ENCODE data around the gene FOXRED1.
"Not testable (repeated sequence)": the region's sequence is repeated elsewhere in the genome, so short reads cannot be mapped to it uniquely, and the experiment has no call there.

FOXRED1 gene

GRCh38 chr11:126268708-126269579 lies at the start of gene FOXRED1, which contains the start of gene SRPRA:
Gene FOXRED1 (plus strand): TSS chr11:126269154. CDS start chr11:126269207, 53 bp downstream.
Gene SRPRA (minus strand): TSS chr11:126268895. CDS start chr11:126268804, 91 bp downstream.
- DNase-seq (ENCODE audit: low spot score), result peak; percentile 100

- no peak for DNase-seq (ENCODE audit: low spot score)
Observed at GRCh38 chr11:126219547-126219946, 49.4 kb upstream of the FOXRED1 start.

DNA sequence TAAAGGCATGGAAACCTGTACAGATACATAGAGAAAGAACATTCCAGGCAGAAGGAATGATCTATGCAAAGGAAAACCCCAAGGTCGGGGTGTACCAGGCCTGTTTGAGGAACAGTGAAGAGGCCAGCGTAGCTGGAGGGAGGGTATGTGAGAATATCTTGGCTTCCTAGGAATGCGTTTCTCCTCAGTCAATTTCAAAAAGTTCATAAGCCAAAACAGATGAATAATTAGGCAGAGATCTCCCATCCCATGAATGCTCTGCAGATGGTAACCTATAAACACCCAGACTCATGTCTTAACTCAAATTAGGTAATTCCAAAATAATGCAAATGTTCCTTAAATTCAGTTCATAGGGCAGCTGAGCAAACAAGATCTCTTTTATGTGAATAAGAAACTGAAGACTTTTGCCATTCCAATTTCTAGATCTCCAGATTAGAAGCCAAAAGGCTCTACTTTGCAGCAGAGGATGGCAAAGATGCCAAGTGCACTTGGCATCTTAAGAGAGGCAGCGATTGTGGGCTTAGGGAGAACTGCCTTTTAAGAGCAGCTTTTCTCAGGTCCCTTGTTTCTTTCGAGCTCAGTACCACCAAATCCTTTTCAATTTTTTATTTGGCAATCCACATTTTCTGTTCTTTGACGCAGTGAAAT lies 44.2 kb upstream of the FOXRED1 start:
- no peak for DNase-seq (ENCODE audit: low spot score)

DNA sequence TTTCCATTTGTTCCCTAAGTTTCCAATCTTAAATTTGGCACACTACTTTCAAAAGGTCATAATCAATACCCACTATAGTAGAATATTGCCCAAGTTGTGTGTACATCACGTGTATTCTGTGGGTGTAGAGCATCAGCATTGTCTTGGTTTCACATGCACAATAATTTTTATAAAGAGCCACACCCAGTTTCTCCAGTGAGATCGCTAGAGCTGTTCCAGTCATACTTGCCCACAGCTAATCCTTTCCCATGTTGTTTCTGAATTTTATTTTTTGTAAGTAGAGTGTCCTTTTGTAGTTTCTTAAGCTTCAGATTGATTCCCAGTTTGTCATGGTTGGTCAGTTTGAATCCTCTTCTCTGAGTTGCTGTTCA lies 43.7 kb upstream of the FOXRED1 start:
- no peak for DNase-seq (ENCODE audit: low spot score)

DNA sequence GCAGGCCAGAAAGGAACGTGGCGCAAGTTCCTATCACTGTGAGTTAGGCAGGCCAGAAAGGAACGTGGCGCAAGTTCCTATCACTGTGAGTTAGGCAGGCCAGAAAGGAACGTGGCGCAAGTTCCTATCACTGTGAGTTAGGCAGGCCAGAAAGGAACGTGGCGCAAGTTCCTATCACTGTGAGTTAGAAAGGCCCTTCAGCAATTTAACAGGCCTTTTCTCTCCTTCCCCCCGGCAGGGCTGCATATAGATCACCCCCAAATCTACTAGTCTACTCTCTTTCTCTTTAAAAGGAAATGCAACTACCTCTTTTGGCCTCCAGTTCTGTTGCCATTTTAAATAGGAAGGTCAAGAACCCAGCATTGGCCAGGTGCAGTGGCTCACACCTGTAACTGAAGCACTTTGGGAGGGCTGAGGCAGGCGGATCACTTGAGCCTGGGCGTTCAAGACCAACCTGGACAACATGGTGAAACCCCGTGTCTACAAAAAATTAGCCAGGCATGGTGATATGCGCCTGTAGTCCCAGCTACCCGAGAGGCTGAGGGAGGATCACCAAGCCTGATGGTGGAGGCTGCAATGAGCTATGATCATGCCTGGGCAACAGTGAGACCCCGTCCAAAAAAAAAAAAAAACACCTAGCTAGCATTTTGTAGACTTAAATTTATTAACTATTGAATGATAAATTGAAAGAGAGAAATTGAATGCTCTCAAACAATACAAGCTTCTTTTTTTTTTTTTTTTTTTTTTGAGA lies 42.4 kb upstream of the FOXRED1 start:
- DNase-seq (ENCODE audit: low spot score), result no peak

DNA sequence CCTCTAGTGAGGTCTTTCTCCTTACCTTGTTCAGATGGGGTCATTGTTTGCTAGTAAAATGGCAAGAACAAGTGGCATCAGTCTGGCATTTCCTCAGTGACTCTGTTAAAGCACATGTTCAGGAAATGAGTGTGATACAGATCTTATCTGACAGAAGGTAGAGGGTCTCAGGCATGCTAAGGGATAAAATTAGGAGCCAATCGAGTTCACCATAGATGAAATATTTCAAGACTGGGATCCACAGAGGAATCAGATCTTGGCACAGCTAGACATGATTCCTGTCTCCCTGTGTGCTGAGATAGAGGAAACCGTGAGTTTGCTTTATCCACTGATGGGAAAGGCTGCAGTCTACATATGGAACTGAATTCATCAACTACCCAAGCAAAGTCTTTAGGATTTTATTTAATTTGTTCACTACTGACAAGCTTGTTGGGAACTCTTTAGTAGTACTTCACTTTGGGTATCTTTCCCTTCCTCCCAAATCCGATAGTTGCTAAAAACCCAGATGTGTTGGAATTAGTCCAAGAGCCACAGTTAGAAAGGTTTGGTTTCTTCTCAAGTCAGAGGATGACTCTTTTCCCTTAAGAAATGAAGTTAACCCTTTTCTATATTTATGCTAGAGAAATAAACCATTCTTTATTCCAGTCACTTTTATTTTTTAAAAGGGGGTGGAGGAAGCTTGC lies 39.0 kb upstream of the FOXRED1 start:
- no peak for DNase-seq (ENCODE audit: low spot score)

DNA sequence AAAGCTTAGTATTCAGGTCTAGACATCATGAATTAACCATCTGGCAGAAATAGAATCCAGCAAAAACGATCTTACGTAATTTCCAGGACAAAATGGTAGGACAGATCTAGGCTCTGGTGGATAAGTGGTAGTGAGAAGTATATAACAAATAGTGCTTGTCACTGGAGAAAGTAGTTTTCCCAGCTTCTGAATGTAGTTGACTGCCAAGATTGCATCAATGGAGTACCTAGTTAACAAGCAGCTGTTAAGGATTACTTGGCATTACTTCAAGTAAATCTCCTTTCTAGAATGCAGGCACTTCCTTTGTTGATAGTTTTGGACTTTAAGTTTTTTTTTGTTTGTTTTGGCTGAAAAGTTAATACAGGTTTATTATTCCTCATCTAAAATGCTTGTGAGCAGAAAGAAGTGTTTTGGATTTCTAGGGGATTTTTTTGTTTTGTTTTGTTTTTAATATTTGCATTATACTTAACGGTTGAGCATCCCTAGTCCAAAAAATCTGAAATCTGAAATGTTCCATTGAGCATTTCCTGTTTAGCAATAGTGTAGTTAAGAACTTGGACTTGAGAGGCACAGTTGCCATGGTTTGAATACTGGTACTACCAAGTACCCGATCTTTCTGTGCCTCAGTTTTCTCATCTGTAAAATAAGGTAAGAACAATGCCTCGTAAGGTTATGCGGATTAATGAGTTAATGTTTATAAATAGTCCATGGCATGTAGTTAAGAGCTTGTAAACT lies 37.1 kb upstream of the FOXRED1 start:
- DNase-seq (ENCODE audit: low spot score), result peak; percentile 26

- DNase-seq (ENCODE audit: low spot score), result no peak
Observed at GRCh38 chr11:126232683-126233082, 36.3 kb upstream of the FOXRED1 start.

GRCh38 chr11:126233391-126233790 lies 35.6 kb upstream of the FOXRED1 start:
- DNase-seq (ENCODE audit: low spot score), result no peak

- DNase-seq (ENCODE audit: low spot score), result no peak
Observed at GRCh38 chr11:126246636-126247035, 22.3 kb upstream of the FOXRED1 start.

GRCh38 chr11:126253265-126253664 lies 15.7 kb upstream of the FOXRED1 start:
- no peak for DNase-seq (ENCODE audit: low spot score)

DNA sequence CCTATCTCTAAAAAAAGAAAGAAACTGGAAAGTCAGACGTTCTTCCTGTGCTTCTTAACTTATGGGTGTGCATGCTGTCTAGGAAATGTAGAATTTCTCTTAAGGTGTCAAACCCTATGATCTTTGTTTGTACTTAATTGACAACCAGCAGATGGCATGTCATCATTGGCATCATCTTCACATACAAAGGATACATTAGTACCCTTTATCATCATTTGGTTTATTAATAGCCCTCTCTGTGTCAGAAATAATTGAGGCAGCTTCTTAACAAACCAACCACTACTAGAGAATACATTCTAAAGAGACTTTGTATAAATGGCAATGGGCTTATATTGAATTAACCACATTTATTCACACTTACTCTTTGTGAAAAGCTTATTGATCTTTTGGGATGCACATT lies 14.1 kb upstream of the FOXRED1 start:
- no peak for DNase-seq (ENCODE audit: low spot score)

GRCh38 chr11:126255507-126255906 lies 13.4 kb upstream of the FOXRED1 start:
- DNase-seq (ENCODE audit: low spot score), result not testable (repeated sequence)

- DNase-seq (ENCODE audit: low spot score), result no peak
Observed at GRCh38 chr11:126256216-126256615, 12.7 kb upstream of the FOXRED1 start.

- no peak for DNase-seq (ENCODE audit: low spot score)
Observed at GRCh38 chr11:126257144-126257543, 11.8 kb upstream of the FOXRED1 start.

- no peak for DNase-seq (ENCODE audit: low spot score)
Observed at GRCh38 chr11:126257764-126258163, 11.2 kb upstream of the FOXRED1 start.

- no peak for DNase-seq (ENCODE audit: low spot score)
Observed at GRCh38 chr11:126262216-126262615, 6.7 kb upstream of the FOXRED1 start.

DNA sequence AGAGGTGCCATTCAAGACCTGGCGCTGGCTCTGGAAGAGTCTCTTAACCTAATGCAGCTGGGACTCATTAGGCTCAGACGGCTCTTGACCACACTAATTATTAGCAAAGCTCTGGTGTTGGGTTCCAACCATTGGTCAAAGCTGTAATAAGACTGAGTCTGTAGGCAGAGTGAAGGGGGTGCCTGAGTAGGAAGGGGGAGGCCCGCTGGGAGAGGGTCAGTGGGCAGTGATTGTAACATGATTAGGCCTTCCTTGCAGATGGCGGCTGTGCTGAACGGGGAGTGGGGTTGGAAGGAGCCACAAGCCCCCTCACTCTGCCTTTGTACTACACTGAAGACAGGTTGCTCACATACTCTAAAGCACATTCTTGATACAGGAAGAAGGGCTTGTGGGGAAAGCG lies 5.5 kb upstream of the FOXRED1 start:
- no peak for DNase-seq (ENCODE audit: low spot score)

GRCh38 chr11:126265811-126266210 lies 3.1 kb upstream of the FOXRED1 start:
- no peak for DNase-seq (ENCODE audit: low spot score)

DNA sequence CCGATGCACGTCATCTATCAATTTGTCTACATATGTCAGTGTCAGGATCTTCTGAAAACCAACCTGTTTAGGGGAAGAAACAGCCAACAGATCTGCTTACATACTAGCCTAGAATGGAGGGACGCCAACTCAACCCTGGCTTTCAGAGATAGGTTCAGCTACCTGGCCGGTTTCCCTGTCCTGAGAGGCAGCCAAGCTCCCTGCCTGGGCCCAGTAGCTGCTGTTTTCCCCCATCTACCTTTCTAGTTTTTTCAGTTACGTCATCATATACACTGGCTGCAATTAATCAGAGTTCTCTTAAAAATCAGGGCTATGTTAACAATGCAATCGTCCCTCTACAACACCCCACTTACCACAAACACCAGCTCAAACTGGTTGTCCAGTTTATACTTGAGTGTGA lies 1.3 kb upstream of the FOXRED1 start:
- no peak for DNase-seq (ENCODE audit: low spot score)

DNA sequence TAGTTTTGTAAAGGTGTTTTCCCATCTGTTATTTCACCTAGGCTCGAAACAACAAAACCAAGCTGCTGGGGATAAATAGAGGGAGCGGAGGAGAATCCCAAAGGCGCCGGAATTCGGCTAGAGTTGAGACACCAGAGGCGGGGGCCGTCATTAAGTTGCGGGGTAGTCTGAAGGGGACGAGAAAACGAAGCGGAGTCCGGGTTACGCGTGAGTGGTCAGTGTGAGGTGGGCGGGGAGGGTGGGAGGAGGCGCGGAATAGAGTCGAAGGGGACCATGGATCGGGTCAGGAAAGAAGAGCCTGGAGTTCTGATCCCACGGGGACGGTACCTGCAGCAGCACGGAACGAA lies 620 bp upstream of the FOXRED1 start:
- no peak for DNase-seq (ENCODE audit: low spot score)

DNA sequence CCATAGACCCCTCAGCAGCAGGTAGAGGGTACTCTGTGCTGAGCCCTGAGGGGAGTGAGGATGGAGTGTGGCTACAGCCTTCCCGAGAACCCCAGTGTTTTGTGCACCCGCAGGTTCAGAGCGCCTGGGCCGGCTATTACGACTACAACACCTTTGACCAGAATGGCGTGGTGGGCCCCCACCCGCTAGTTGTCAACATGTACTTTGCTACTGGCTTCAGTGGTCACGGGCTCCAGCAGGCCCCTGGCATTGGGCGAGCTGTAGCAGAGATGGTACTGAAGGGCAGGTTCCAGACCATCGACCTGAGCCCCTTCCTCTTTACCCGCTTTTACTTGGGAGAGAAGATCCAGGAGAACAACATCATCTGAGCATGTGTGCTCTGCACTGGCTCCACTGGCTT lies 8.4 kb downstream of the FOXRED1 start:
- no peak for DNase-seq (ENCODE audit: low spot score)

Data from D341Med (cell line).